Liver (tissue), 9 donors: ENCODE data around the gene UBR2. TPM values are rescaled to one million over a fixed set of nuclear protein-coding genes. Genes with fewer than 3 reads are reported as not detected.

ENCODE experiments used
- DNase-seq: peaks from one replicate; pipeline ENCODE4 v3.0.0-alpha.2; 2017; ENCODE audit warnings: low spot score
- H3K27ac ChIP-seq, 2 donors: one replicate each; pipeline ENCODE4 v1.7.0; 2013; ENCODE audit warnings: inconsistent platforms in 2 of 2, low read length in 2 of 2, control low read depth in 1 of 2, low read depth in 1 of 2, mild to moderate bottlenecking in 1 of 2
- H3K27me3 ChIP-seq, 4 donors: one replicate each; pipeline versions ENCODE4 v1.6.1 to v1.7.0; 2013; ENCODE audit warnings: low read length in 3 of 4, inconsistent platforms in 1 of 4, mild to moderate bottlenecking in 1 of 4, moderate library complexity in 1 of 4; ENCODE audit not compliant: control insufficient read depth in 4 of 4, insufficient read depth in 4 of 4
- H3K36me3 ChIP-seq, 4 donors: one replicate each; pipeline versions ENCODE4 v1.6.1 to v1.7.0; 2013; ENCODE audit warnings: low read length in 3 of 4, mild to moderate bottlenecking in 3 of 4, low read depth in 1 of 4, moderate library complexity in 1 of 4; ENCODE audit not compliant: control insufficient read depth in 4 of 4, insufficient read depth in 3 of 4
- H3K4me1 ChIP-seq, 4 donors: one replicate each; pipeline versions ENCODE4 v1.6.1 to v1.7.0; 2013; ENCODE audit warnings: low read length in 3 of 4, mild to moderate bottlenecking in 3 of 4, moderate library complexity in 1 of 4; ENCODE audit not compliant: control insufficient read depth in 4 of 4, insufficient read depth in 4 of 4
- H3K4me3 ChIP-seq, 3 donors: one replicate each; pipeline versions ENCODE4 v1.6.1 to v1.7.0; 2013; ENCODE audit warnings: low read length in 3 of 3, control low read depth in 1 of 3, low read depth in 1 of 3, mild to moderate bottlenecking in 1 of 3
- H3K9ac ChIP-seq, 2 donors: one replicate each; pipeline ENCODE4 v1.7.0; 2013; ENCODE audit warnings: low read length in 2 of 2, mild to moderate bottlenecking in 2 of 2, moderate library complexity in 2 of 2, control low read depth in 1 of 2, low read depth in 1 of 2
- H3K9me3 ChIP-seq, 4 donors: one replicate each; pipeline versions ENCODE4 v1.6.1 to v1.7.0; 2013; ENCODE audit warnings: low read length in 3 of 4; ENCODE audit not compliant: control insufficient read depth in 4 of 4
- CTCF ChIP-seq: fragments of 150-350 bp; IDR thresholded peaks from 2 replicates; pipeline ENCODE4 v1.5.1; 2017; ENCODE audit warnings: improper control_type of control experiment, low read depth, low read length; ENCODE audit not compliant: missing input control
- EGR1 ChIP-seq, 2 donors: IDR thresholded peaks; 2 replicates each; pipeline ENCODE4 v1.6.1; 2016 to 2018; ENCODE audit warnings: antibody characterized with exemption in 2 of 2, low read depth in 2 of 2
- FOXA1 ChIP-seq: IDR thresholded peaks from 2 replicates; pipeline ENCODE4 v1.6.1; 2016; ENCODE audit warnings: antibody characterized with exemption
- FOXA2 ChIP-seq: IDR thresholded peaks from 2 replicates; pipeline ENCODE4 v1.6.1; 2016; ENCODE audit warnings: antibody characterized with exemption
- GABPA ChIP-seq, 2 donors: IDR thresholded peaks in 1 of 2; conservative IDR thresholded peaks in 1 of 2; 2 replicates each; pipeline ENCODE4 v1.6.1; 2016; ENCODE audit warnings: antibody characterized with exemption in 2 of 2, mild to moderate bottlenecking in 1 of 2, moderate library complexity in 1 of 2
- HNF4A ChIP-seq, 2 donors: conservative IDR thresholded peaks; 2 replicates each; pipeline ENCODE4 v1.6.1; 2016; ENCODE audit warnings: antibody characterized with exemption in 2 of 2, mild to moderate bottlenecking in 2 of 2
- HNF4G ChIP-seq: IDR thresholded peaks from 2 replicates; pipeline ENCODE4 v1.6.1; 2016; ENCODE audit warnings: antibody characterized with exemption
- JUND ChIP-seq, 2 donors: IDR thresholded peaks; 2 replicates each; pipeline ENCODE4 v1.6.1; 2016; ENCODE audit warnings: antibody characterized with exemption in 2 of 2
- MAX ChIP-seq: IDR thresholded peaks from 2 replicates; pipeline ENCODE4 v1.6.1; 2016; ENCODE audit warnings: antibody characterized with exemption
- NR2F2 ChIP-seq: IDR thresholded peaks from 2 replicates; pipeline ENCODE4 v1.6.1; 2016; ENCODE audit warnings: antibody characterized with exemption
- RAD21 ChIP-seq, 2 donors: IDR thresholded peaks; 2 replicates each; pipeline ENCODE4 v1.6.1; 2016; ENCODE audit warnings: antibody characterized with exemption in 2 of 2, mild to moderate bottlenecking in 2 of 2
- REST ChIP-seq: IDR thresholded peaks from 2 replicates; pipeline ENCODE4 v1.6.1; 2016; ENCODE audit warnings: antibody characterized with exemption, mild to moderate bottlenecking
- RXRA ChIP-seq, 2 donors: IDR thresholded peaks; 2 replicates each; pipeline ENCODE4 v1.6.1; 2017 to 2018; ENCODE audit warnings: antibody characterized with exemption in 2 of 2, mild to moderate bottlenecking in 1 of 2
- SP1 ChIP-seq: IDR thresholded peaks from 2 replicates; pipeline ENCODE4 v1.6.1; 2018; ENCODE audit warnings: antibody characterized with exemption, mild to moderate bottlenecking
- TAF1 ChIP-seq: conservative IDR thresholded peaks from 2 replicates; pipeline ENCODE4 v1.6.1; 2016; ENCODE audit warnings: antibody characterized with exemption, mild to moderate bottlenecking
- YY1 ChIP-seq: IDR thresholded peaks from 2 replicates; pipeline ENCODE4 v1.6.1; 2016; ENCODE audit warnings: antibody characterized with exemption, mild to moderate bottlenecking
- WGBS: extraction: QIAGEN DNeasy Blood & Tissue Kit; methylation state at CpG from one replicate; pipeline ENCODE4 v1.1.7; 2013; 5-methylcytosine and 5-hydroxymethylcytosine counted together
- polyA plus RNA-seq, 2 donors: library from polyadenylated mRNA; stranded (reverse) in 1 of 2; unstranded in 1 of 2; fragments of 200-250 nt in 1 of 2; fragments of >200 nt in 1 of 2; fragmentation: Nextera tagmentation in 1 of 2; extraction: Ambion mirVana in 1 of 2; gene quantifications; one replicate each; pipeline versions ENCODE4 v1.2.1 to v1.2.3, GENCODE V29; 2013 to 2015
- total RNA-seq, 2 donors: library from RNA; depleted of rRNA; stranded (reverse); fragments of >200 nt; gene quantifications; one replicate each; pipeline ENCODE4 v1.2.3, GENCODE V29; 2014
- TF ChIP-seq, protein P1 (sequence below): IDR thresholded peaks from 2 replicates; pipeline ENCODE4 v1.6.1; 2016; ENCODE audit warnings: antibody characterized with exemption
- TF ChIP-seq, protein P2 (sequence below): IDR thresholded peaks from 2 replicates; pipeline ENCODE4 v1.6.1; 2016; ENCODE audit warnings: antibody characterized with exemption
- donor health status: healthy.
- donor health status: healthy.
- donor health status: healthy.
- donor health status: healthy.
- donor health status: healthy.

Gene UBR2
- total and polyA plus RNA-seq, 4 donors = 6.3 to 32.9 (median 19.3) TPM

DNA sequence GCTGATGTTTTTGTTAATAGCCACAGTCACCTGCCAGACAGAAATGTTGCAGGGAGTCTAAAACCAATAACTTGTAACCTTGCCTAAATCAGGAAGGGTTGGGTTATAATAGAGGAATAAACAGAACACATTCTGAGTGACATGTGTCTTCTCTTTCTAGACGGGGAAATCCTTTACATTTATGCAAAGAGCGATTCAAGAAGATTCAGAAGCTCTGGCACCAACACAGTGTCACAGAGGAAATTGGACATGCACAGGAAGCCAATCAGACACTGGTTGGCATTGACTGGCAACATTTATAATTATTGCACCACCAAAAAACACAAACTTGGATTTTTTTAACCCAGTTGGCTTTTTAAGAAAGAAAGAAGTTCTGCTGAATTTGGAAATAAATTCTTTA, 127.0 kb downstream of the UBR2 start:
- H3K27ac ChIP-seq = no peak overlapping the region
- no peak overlapping the region for H3K9ac ChIP-seq
- H3K4me1 ChIP-seq = no peaks in the 10 kb centered on the region
- H3K36me3 ChIP-seq = peaks cover 13 to 64% (median 61%) of the 10 kb centered on the region in 4 donors
- H3K27me3 ChIP-seq = no peaks in the 10 kb centered on the region
- H3K4me3 ChIP-seq = no peak overlapping the region
- no peaks in the 10 kb centered on the region for H3K9me3 ChIP-seq
- no peak for TF ChIP-seq TAF1
- TF ChIP-seq, protein P1, sequence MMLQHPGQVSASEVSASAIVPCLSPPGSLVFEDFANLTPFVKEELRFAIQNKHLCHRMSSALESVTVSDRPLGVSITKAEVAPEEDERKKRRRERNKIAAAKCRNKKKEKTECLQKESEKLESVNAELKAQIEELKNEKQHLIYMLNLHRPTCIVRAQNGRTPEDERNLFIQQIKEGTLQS = no peak
- TF ChIP-seq EGR1 (IDR thresholded peaks at IDR 0.05; ENCODE audit: low read depth in 2 of 2) = no peak
- TF ChIP-seq FOXA2 = no peak
- TF ChIP-seq CTCF = no peak
- TF ChIP-seq JUND (IDR thresholded peaks at IDR 0.05) = no peak
- no peak for TF ChIP-seq HNF4A (conservative IDR thresholded peaks at IDR 0.05)
- no peak for TF ChIP-seq YY1
- TF ChIP-seq FOXA1 = no peak
- no peak for TF ChIP-seq MAX
- no peak for TF ChIP-seq SP1
- no peak for TF ChIP-seq NR2F2
- no peak for TF ChIP-seq HNF4G
- no peak for TF ChIP-seq REST
- TF ChIP-seq, protein P2, sequence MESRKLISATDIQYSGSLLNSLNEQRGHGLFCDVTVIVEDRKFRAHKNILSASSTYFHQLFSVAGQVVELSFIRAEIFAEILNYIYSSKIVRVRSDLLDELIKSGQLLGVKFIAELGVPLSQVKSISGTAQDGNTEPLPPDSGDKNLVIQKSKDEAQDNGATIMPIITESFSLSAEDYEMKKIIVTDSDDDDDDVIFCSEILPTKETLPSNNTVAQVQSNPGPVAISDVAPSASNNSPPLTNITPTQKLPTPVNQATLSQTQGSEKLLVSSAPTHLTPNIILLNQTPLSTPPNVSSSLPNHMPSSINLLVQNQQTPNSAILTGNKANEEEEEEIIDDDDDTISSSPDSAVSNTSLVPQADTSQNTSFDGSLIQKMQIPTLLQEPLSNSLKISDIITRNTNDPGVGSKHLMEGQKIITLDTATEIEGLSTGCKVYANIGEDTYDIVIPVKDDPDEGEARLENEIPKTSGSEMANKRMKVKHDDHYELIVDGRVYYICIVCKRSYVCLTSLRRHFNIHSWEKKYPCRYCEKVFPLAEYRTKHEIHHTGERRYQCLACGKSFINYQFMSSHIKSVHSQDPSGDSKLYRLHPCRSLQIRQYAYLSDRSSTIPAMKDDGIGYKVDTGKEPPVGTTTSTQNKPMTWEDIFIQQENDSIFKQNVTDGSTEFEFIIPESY = no peak
- TF ChIP-seq RAD21 (IDR thresholded peaks at IDR 0.05) = no peak
- TF ChIP-seq GABPA (IDR thresholded peaks at IDR 0.05 in 1 of 2, conservative IDR thresholded peaks at IDR 0.05 in 1 of 2) = no peak
- TF ChIP-seq RXRA (IDR thresholded peaks at IDR 0.05) = no peak
- DNase-seq = no peak
- WGBS = 82% methylated on average over 2 of the region's 2 CpGs
